Colonic mucosa (tissue), 4 donors: ENCODE results near the gene SUGCT. TPM values are rescaled to one million over a fixed set of nuclear protein-coding genes. Genes with fewer than 3 reads are reported as not detected.

ENCODE experiments used
- DNase-seq: peaks from one replicate; pipeline ENCODE4 v3.0.0-alpha.2; 2020
- H3K27ac ChIP-seq: fragments of 200-600 bp; one replicate; pipeline ENCODE4 v1.8.0; 2021
- H3K27me3 ChIP-seq: fragments of 200-600 bp; one replicate; pipeline ENCODE4 v1.8.0; 2021
- H3K36me3 ChIP-seq: fragments of 200-600 bp; one replicate; pipeline ENCODE4 v1.8.0; 2021
- H3K4me1 ChIP-seq: fragments of 200-600 bp; one replicate; pipeline ENCODE4 v1.8.0; 2021; ENCODE audit warnings: mild to moderate bottlenecking
- H3K4me3 ChIP-seq: fragments of 200-600 bp; one replicate; pipeline ENCODE4 v1.8.0; 2021
- H3K9ac ChIP-seq, 2 donors: one replicate each; pipeline ENCODE4 v1.7.0; 2013; ENCODE audit warnings: control low read depth in 2 of 2, low read depth in 2 of 2, low read length in 2 of 2
- H3K9me3 ChIP-seq: fragments of 200-600 bp; one replicate; pipeline ENCODE4 v1.8.0; 2021
- intact Hi-C: fragments of 100-400 bp; cut with DNase I; formaldehyde crosslinking; loops from one replicate; pipeline ENCODE4 v1.14.1; 2022
- total RNA-seq, 2 donors: library from RNA; stranded (reverse); fragmentation: NEBNext Ultra II Directional in 1 of 2; extraction: Animal tissue kit (Norgen Biotek cat#: 25700) in 1 of 2; gene quantifications; one replicate each; pipeline ENCODE4 v1.2.1, GENCODE V29; 2021
- TF ChIP-seq, protein P1 (sequence below): fragments of 200-600 bp; IDR thresholded peaks from one replicate; pipeline ENCODE4 v1.8.0; 2022; ENCODE audit warnings: antibody characterized with exemption, mild to moderate bottlenecking
- donor health status: healthy.
- donor health status: DM: no; HTN: no; CAD: no.
- donor health status: DM: no; HTN: no; CAD: no.

SUGCT gene
- total RNA-seq, 2 donors from 2014 or later, result 3.6 to 15.1 TPM

DNA sequence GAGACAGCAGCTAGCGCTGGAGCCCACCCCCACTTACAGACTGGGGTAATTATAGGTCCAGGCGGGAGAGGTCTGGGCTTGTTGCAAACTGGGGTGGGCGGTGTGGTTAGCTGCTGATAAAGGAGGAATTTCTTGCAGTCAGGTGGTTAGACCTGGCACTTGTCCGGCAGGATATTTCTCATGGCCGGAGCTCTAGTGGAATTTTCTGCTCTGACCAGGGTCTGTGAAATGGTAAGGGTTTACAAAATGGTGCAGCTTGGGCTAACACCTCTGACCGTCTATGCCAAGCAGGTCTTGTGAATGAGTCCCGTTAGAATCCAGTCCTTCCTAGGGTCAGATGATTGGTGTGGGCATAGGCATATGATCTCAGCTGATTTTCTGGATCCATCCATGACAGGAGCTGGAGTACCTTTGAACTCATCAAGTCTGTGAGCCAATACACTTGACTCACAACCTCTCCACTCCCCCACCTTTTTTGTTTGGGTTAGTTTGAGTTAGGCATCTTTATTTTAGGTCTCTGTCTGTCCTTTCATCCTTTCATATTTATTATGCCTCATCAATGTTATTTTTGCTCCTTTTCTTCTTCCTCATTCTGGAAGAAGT lies 213.4 kb downstream of the SUGCT start:
- Histone ChIP-seq H3K27me3 (no peaks in the 10 kb centered on the region), H3K36me3 (no peaks in the 10 kb centered on the region), H3K4me3 (no peak overlapping the region), H3K9ac (no peak overlapping the region), H3K9me3 (no peaks in the 10 kb centered on the region), H3K4me1 (no peaks in the 10 kb centered on the region), H3K27ac (no peak overlapping the region)
- TF ChIP-seq, protein P1, sequence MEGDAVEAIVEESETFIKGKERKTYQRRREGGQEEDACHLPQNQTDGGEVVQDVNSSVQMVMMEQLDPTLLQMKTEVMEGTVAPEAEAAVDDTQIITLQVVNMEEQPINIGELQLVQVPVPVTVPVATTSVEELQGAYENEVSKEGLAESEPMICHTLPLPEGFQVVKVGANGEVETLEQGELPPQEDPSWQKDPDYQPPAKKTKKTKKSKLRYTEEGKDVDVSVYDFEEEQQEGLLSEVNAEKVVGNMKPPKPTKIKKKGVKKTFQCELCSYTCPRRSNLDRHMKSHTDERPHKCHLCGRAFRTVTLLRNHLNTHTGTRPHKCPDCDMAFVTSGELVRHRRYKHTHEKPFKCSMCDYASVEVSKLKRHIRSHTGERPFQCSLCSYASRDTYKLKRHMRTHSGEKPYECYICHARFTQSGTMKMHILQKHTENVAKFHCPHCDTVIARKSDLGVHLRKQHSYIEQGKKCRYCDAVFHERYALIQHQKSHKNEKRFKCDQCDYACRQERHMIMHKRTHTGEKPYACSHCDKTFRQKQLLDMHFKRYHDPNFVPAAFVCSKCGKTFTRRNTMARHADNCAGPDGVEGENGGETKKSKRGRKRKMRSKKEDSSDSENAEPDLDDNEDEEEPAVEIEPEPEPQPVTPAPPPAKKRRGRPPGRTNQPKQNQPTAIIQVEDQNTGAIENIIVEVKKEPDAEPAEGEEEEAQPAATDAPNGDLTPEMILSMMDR, result no peak
- intact Hi-C loops, result loop anchor here (10.0 kb wide), 1 partner anchor 257 kb away; no protein-coding TSS in a partner anchor
- no peak for DNase-seq

DNA sequence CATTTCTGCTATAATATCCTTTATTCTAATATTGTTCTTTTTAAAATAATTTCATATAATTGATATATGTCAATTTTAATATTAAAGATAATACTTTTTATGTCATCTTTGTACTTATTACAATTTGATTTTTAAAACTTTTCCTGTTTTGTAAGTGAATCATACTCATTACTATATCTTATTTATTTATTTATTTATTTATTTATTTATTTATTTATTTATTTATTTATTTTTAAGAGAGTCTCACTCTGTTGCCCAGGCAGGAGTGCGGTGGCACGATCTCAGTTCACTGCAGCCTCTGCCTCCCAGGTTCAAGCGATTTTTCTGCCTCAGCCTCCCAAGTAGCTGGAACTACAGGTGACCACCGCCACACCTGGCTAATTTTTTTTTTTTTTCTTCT lies 215.3 kb downstream of the SUGCT start:
- TF ChIP-seq, protein P1, result no peak
- Histone ChIP-seq H3K9me3 (no peaks in the 10 kb centered on the region), H3K27me3 (no peaks in the 10 kb centered on the region), H3K4me3 (no peak overlapping the region), H3K36me3 (no peaks in the 10 kb centered on the region), H3K27ac (no peak overlapping the region), H3K9ac (no peak overlapping the region), H3K4me1 (no peaks in the 10 kb centered on the region)
- DNase-seq, result no peak
- intact Hi-C loops, result no loop called here

DNA sequence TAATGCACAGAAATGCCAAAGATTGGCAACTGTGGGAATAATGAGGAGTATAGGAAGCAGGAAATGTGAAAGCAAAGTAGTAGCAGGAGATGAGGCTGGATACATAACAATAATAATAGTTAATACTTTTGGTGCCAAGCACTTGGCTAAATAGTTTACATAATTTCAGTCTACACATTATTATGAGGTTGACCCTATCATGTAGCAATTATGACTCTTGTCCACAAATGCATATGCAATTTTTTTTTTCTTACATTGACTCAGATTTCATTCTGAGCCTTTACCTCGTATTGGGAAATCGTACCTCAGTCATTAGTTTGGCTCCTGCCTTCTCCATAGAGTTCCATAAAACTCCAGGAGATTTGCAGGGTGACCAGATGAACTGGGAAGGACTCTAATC lies 219.9 kb downstream of the SUGCT start:
- Histone ChIP-seq H3K27me3 (no peaks in the 10 kb centered on the region), H3K36me3 (no peaks in the 10 kb centered on the region), H3K4me3 (no peak overlapping the region), H3K9ac (no peak overlapping the region), H3K27ac (no peak overlapping the region), H3K9me3 (no peaks in the 10 kb centered on the region), H3K4me1 (no peaks in the 10 kb centered on the region)
- intact Hi-C loops, result no loop called here
- DNase-seq, result no peak
- TF ChIP-seq, protein P1, result no peak

DNA sequence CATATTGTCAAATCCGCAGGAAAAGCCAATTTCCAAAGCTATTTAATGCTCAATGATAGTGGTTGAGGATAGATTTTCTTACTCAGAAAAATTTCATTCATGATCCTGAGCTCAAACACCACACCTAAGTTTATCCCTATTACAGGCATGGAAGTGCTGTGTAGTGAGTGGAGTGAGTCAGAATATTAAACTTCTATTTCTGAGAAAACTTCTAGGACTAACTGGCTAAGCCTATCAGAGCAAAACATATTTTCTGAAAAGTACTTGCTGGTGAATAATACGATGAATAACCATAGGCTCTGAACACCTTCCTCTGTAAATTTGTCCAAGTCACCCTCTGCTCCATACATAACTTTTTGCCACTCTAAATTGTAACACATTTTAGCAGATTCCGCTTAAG lies 221.5 kb downstream of the SUGCT start:
- Histone ChIP-seq H3K36me3 (no peaks in the 10 kb centered on the region), H3K9ac (no peak overlapping the region), H3K4me1 (no peaks in the 10 kb centered on the region), H3K4me3 (no peak overlapping the region), H3K27ac (no peak overlapping the region), H3K9me3 (no peaks in the 10 kb centered on the region), H3K27me3 (no peaks in the 10 kb centered on the region)
- no peak for DNase-seq
- intact Hi-C loops, result no loop called here
- TF ChIP-seq, protein P1, result no peak

DNA sequence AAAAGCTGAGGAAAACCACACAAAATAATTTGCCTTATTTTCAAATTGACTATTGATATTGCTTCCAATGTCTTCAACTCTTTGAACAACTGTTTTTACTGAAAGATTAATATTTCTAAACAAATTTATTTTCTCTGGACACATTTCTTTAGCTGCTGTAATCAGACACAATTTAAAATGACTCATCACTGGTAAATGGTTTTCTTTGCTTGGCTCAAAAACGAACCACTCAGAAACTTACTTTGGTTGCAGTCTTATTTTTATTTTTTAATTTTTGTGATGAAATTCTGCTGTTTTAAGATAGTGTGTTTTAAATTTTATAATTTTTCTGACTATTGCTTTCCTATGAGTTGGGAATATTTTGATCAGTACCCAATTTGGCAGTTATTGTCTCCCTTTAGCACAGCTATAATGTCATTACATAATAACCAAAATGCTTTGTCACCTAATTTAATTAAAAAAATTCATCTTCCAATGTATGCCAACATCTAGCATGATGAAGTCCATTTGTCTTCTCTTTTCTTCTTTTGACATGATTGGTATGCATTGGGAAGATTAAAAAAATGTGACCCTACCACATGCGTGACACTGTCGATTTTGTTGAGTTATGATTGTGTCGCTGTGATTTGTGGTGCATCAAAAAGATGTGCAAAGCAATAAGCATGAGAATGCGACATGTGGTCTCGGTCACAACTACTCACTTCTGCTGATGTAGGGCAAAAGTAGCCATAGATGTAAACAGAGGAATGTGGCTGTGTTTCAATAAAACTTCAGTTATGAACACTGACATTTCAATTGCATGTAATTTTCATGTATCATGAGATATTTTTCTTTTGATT lies 222.3 kb downstream of the SUGCT start:
- TF ChIP-seq, protein P1, result no peak
- H3K9ac ChIP-seq, result no peak overlapping the region
- H3K27ac ChIP-seq, result no peak overlapping the region
- no peaks in the 10 kb centered on the region for H3K27me3 ChIP-seq
- no peak overlapping the region for H3K4me3 ChIP-seq
- no peak for DNase-seq
- H3K9me3 ChIP-seq, result no peaks in the 10 kb centered on the region
- no peaks in the 10 kb centered on the region for H3K4me1 ChIP-seq
- intact Hi-C loops, result no loop called here
- H3K36me3 ChIP-seq, result no peaks in the 10 kb centered on the region
